ENCODE data around the gene NRP2.

Gene NRP2

GRCh38 chr2:205733082-205733481 lies 50.8 kb downstream of the NRP2 start:
- no peak for DNase-seq (ENCODE audit: low read depth)

- no peak for DNase-seq (ENCODE audit: low read depth)
Measured at GRCh38 chr2:205733648-205734047, 51.3 kb downstream of the NRP2 start.

- no peak for DNase-seq (ENCODE audit: low read depth)
Measured at GRCh38 chr2:205734436-205735037, 52.2 kb downstream of the NRP2 start.

- no peak for DNase-seq (ENCODE audit: low read depth)
Measured at GRCh38 chr2:205738117-205738968, 56.0 kb downstream of the NRP2 start.

GRCh38 chr2:205739620-205740019 lies 57.3 kb downstream of the NRP2 start:
- no peak for DNase-seq (ENCODE audit: low read depth)

GRCh38 chr2:205740381-205740780 lies 58.1 kb downstream of the NRP2 start:
- no peak for DNase-seq (ENCODE audit: low read depth)

GRCh38 chr2:205741256-205741978 lies 59.1 kb downstream of the NRP2 start:
- DNase-seq (ENCODE audit: low read depth): no peak

GRCh38 chr2:205743137-205743536 lies 60.8 kb downstream of the NRP2 start:
- no peak for DNase-seq (ENCODE audit: low read depth)

GRCh38 chr2:205744074-205744591 lies 61.8 kb downstream of the NRP2 start:
- no peak for DNase-seq (ENCODE audit: low read depth)

GRCh38 chr2:205745661-205746419 lies 63.5 kb downstream of the NRP2 start:
- no peak for DNase-seq (ENCODE audit: low read depth)

GRCh38 chr2:205746420-205746785 lies 64.1 kb downstream of the NRP2 start:
- DNase-seq (ENCODE audit: low read depth): no peak

GRCh38 chr2:205747829-205748386 lies 65.6 kb downstream of the NRP2 start:
- no peak for DNase-seq (ENCODE audit: low read depth)

- no peak for DNase-seq (ENCODE audit: low read depth)
Measured at GRCh38 chr2:205748639-205749038, 66.3 kb downstream of the NRP2 start.

- no peak for DNase-seq (ENCODE audit: low read depth)
Measured at GRCh38 chr2:205749078-205749477, 66.8 kb downstream of the NRP2 start.

GRCh38 chr2:205750797-205751196 lies 68.5 kb downstream of the NRP2 start:
- no peak for DNase-seq (ENCODE audit: low read depth)

GRCh38 chr2:205751569-205752031 lies 69.3 kb downstream of the NRP2 start:
- no peak for DNase-seq (ENCODE audit: low read depth)

- no peak for DNase-seq (ENCODE audit: low read depth)
Measured at GRCh38 chr2:205752296-205752820, 70.1 kb downstream of the NRP2 start.

- DNase-seq (ENCODE audit: low read depth): no peak
Measured at GRCh38 chr2:205752924-205753323, 70.6 kb downstream of the NRP2 start.

GRCh38 chr2:205754285-205754923 lies 72.1 kb downstream of the NRP2 start:
- no peak for DNase-seq (ENCODE audit: low read depth)

GRCh38 chr2:205754924-205755321 lies 72.6 kb downstream of the NRP2 start:
- no peak for DNase-seq (ENCODE audit: low read depth)

GRCh38 chr2:205755923-205756322 lies 73.6 kb downstream of the NRP2 start:
- no peak for DNase-seq (ENCODE audit: low read depth)

Measured in stimulated activated CD4-positive, alpha-beta T cell treated with anti-CD3 and anti-CD28 coated beads, Interleukin-2, amount 100 ng/mL, for 4 hours (primary cell).